Progenitor cell of endocrine pancreas (in vitro differentiated cells): ENCODE measurements around the gene VSIG8. TPM values are rescaled to one million over a fixed set of nuclear protein-coding genes. Genes with fewer than 3 reads are reported as not detected.

Source experiments
- DNase-seq: peaks from one replicate; pipeline ENCODE4 v3.0.0; 2021; ENCODE audit warnings: low spot score; ENCODE audit not compliant: unreplicated experiment
- H3K27ac Mint-ChIP-seq: 2 replicates; pipeline ENCODE4 v1.8.0; 2021; ENCODE audit warnings: mild to moderate bottlenecking, moderate library complexity, mixed read lengths
- H3K27me3 Mint-ChIP-seq: 2 replicates; pipeline ENCODE4 v1.8.0; 2021; ENCODE audit warnings: mixed read lengths
- H3K36me3 Mint-ChIP-seq: 2 replicates; pipeline ENCODE4 v1.8.0; 2022; ENCODE audit warnings: mixed read lengths; ENCODE audit not compliant: insufficient read depth
- H3K4me1 Mint-ChIP-seq: 2 replicates; pipeline ENCODE4 v1.8.0; 2021; ENCODE audit warnings: low read depth, mixed read lengths
- H3K4me3 Mint-ChIP-seq: 2 replicates; pipeline ENCODE4 v1.8.0; 2021; ENCODE audit warnings: low read depth, mild to moderate bottlenecking, moderate library complexity, mixed read lengths
- H3K9me3 Mint-ChIP-seq: 2 replicates; pipeline ENCODE4 v1.8.0; 2021; ENCODE audit warnings: low read depth, mixed read lengths
- total RNA-seq: library from RNA; stranded (reverse); gene quantifications from 2 replicates; pipeline ENCODE4 v1.2.1, GENCODE V29; 2021
- TF ChIP-seq, protein P1 (sequence below): fragments of 200-600 bp; sonication (generic); IDR thresholded peaks from one replicate; pipeline ENCODE4 v1.5.0; 2021; ENCODE audit warnings: antibody characterized with exemption, mild to moderate bottlenecking; ENCODE audit not compliant: unreplicated experiment

VSIG8 gene
- total RNA-seq, 1 donor from 2014 or later: not detected

GRCh38 chr1:159890390-159890789, 27.9 kb upstream of the VSIG8 start:
- Mint-ChIP-seq H3K27ac (no peak overlapping the region), H3K4me1 (no peaks in the 10 kb centered on the region), H3K27me3 (peaks cover 41% of the 10 kb centered on the region), H3K36me3 (no peaks in the 10 kb centered on the region), H3K9me3 (no peaks in the 10 kb centered on the region), H3K4me3 (no peak overlapping the region)
- DNase-seq: no peak
- TF ChIP-seq, protein P1, sequence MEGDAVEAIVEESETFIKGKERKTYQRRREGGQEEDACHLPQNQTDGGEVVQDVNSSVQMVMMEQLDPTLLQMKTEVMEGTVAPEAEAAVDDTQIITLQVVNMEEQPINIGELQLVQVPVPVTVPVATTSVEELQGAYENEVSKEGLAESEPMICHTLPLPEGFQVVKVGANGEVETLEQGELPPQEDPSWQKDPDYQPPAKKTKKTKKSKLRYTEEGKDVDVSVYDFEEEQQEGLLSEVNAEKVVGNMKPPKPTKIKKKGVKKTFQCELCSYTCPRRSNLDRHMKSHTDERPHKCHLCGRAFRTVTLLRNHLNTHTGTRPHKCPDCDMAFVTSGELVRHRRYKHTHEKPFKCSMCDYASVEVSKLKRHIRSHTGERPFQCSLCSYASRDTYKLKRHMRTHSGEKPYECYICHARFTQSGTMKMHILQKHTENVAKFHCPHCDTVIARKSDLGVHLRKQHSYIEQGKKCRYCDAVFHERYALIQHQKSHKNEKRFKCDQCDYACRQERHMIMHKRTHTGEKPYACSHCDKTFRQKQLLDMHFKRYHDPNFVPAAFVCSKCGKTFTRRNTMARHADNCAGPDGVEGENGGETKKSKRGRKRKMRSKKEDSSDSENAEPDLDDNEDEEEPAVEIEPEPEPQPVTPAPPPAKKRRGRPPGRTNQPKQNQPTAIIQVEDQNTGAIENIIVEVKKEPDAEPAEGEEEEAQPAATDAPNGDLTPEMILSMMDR: no peak

GRCh38 chr1:159889821-159890252, 27.4 kb upstream of the VSIG8 start:
- H3K36me3 Mint-ChIP-seq: no peaks in the 10 kb centered on the region
- TF ChIP-seq, protein P1: no peak
- H3K27me3 Mint-ChIP-seq: peaks cover 36% of the 10 kb centered on the region
- DNase-seq: no peak
- no peaks in the 10 kb centered on the region for H3K4me1 Mint-ChIP-seq
- H3K27ac Mint-ChIP-seq: no peak overlapping the region
- H3K9me3 Mint-ChIP-seq: no peaks in the 10 kb centered on the region
- no peak overlapping the region for H3K4me3 Mint-ChIP-seq

- no peaks in the 10 kb centered on the region for H3K4me1 Mint-ChIP-seq
- TF ChIP-seq, protein P1: no peak
- H3K36me3 Mint-ChIP-seq: no peaks in the 10 kb centered on the region
- H3K27ac Mint-ChIP-seq: no peak overlapping the region
- H3K9me3 Mint-ChIP-seq: no peaks in the 10 kb centered on the region
- no peak overlapping the region for H3K4me3 Mint-ChIP-seq
- H3K27me3 Mint-ChIP-seq: peaks cover 37% of the 10 kb centered on the region
- DNase-seq: no peak
Observed at GRCh38 chr1:159889202-159889601, 26.7 kb upstream of the VSIG8 start.

DNA sequence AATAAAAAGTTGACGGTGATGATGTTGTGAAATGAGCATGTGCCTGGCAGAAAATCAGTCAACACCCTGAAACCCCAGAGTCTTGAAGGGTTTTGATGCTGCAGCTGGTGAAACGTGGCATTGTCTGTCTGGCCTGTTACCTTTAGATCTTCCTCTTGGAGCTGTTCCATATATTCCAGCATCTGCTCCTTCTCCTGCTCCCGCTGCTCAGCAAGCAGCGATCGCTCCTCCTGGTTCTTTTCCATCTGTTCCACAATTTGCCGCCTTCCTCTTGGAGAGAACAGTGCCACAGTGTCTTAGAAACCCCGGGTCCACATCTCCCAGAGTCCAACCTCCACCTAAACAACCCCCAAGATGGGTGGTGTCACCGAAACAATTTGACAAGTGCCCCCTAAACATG, 21.8 kb upstream of the VSIG8 start:
- Mint-ChIP-seq H3K4me1 (no peaks in the 10 kb centered on the region), H3K27ac (no peak overlapping the region), H3K4me3 (no peak overlapping the region), H3K9me3 (no peaks in the 10 kb centered on the region), H3K27me3 (peaks cover 22% of the 10 kb centered on the region), H3K36me3 (no peaks in the 10 kb centered on the region)
- no peak for DNase-seq
- TF ChIP-seq, protein P1: no peak

GRCh38 chr1:159883134-159883533, 20.7 kb upstream of the VSIG8 start:
- TF ChIP-seq, protein P1: no peak
- H3K36me3 Mint-ChIP-seq: no peaks in the 10 kb centered on the region
- DNase-seq: no peak
- H3K4me3 Mint-ChIP-seq: no peak overlapping the region
- H3K9me3 Mint-ChIP-seq: no peaks in the 10 kb centered on the region
- H3K27ac Mint-ChIP-seq: no peak overlapping the region
- peaks cover 29% of the 10 kb centered on the region for H3K27me3 Mint-ChIP-seq
- H3K4me1 Mint-ChIP-seq: no peaks in the 10 kb centered on the region

DNA sequence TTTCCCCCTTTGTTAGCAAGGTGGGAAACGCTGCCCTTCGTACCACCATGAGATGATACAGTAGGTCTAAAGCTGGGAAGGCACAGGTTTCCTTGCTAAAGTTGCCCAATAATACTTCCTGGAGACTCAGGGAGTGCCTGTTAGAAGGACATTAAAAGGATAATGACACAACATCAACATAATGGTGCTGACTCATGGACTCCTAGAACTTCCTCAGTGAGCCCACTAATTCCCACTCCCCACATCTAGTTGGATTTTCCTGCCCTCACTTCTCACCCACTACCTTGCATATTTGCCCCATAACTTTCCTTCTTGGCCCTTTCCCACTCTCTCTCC, 20.0 kb upstream of the VSIG8 start:
- Mint-ChIP-seq H3K9me3 (no peaks in the 10 kb centered on the region), H3K27me3 (peaks cover 26% of the 10 kb centered on the region), H3K36me3 (no peaks in the 10 kb centered on the region), H3K4me3 (no peak overlapping the region), H3K27ac (no peak overlapping the region), H3K4me1 (no peaks in the 10 kb centered on the region)
- TF ChIP-seq, protein P1: no peak
- DNase-seq: no peak
